GM19397 (cell line): ENCODE measurements around the gene SNAP91.
"Not testable (repeated sequence)": the region's sequence is repeated elsewhere in the genome, so short reads cannot be mapped to it uniquely, and the experiment has no call there.

Experiments used
- ATAC-seq: cut with Tn5 transposase; IDR thresholded peaks from one replicate; pipeline ENCODE4 v1.9.1; 2021; ENCODE audit warnings: mild to moderate bottlenecking, moderate library complexity; ENCODE audit not compliant: unreplicated experiment

SNAP91 gene

GRCh38 chr6:83551748-83552147 is 157.2 kb downstream of the SNAP91 start:
- not testable (repeated sequence) for ATAC-seq

GRCh38 chr6:83550482-83550881 is 158.4 kb downstream of the SNAP91 start:
- ATAC-seq: not testable (repeated sequence)

GRCh38 chr6:83546636-83547035 is 162.3 kb downstream of the SNAP91 start:
- ATAC-seq: no peak

DNA sequence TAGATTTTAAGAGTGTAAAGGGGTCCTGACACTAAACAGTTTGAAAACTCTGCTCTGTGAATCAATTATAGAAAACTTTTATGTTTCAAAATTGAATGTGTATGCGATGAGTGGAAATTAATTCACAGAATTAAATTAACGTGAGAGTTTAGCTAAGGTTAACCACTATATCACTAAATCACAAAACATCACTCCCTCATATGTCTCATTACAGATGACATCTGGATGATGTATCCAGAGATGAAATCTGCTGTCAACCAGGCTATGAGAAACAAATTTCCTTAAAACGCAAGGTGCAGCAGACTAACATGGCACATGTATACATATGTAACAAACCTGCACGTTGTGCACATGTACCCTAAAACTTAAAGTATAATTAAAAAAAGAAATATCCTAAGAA is 169.2 kb downstream of the SNAP91 start:
- ATAC-seq: no peak

DNA sequence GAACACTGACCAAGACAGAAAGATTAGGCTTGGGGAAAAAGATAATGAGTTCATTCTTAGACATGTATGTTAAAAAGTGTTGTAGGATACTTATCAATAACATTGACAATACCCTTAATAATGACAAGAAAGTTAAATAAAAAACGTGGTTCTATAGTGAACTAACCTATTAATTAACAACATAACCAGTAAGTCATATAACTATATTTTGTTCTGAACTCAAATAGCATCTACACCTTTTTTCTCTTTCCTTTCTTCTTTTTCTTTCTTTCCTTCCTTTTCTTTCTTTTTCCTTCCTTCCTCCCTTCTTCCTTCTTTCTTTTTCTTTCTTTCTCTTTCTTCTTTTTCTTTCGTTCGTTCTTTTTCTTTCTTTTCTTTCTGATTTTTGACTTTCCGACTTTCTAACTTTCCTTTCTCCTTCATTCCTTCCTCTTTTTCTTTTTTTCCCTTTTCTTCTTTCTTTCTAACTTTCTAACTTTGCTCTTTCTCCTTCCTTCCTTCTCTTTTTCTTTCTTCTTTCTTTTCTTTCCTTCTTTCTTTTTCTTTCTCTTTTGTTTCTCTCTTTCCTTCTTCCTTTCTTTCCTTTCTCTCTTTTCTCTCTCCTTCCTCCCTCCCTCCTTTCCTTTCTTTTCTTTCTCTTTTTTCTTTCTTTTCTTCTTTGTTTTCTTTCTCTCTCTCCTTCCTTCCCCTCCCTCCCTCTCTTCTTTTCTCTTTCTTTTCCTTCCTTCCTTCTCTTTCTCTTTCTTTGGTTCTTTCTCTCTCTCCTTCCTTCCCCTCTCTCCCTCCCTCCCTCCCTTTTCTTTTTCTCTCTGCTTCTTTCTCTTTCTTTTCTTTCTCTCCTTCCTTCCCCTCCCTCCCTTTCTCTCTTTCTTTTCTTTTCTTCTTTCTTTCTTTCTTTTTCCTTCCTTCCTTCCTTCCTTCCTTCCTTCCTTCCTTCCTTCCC is 172.0 kb downstream of the SNAP91 start:
- no peak for ATAC-seq

DNA sequence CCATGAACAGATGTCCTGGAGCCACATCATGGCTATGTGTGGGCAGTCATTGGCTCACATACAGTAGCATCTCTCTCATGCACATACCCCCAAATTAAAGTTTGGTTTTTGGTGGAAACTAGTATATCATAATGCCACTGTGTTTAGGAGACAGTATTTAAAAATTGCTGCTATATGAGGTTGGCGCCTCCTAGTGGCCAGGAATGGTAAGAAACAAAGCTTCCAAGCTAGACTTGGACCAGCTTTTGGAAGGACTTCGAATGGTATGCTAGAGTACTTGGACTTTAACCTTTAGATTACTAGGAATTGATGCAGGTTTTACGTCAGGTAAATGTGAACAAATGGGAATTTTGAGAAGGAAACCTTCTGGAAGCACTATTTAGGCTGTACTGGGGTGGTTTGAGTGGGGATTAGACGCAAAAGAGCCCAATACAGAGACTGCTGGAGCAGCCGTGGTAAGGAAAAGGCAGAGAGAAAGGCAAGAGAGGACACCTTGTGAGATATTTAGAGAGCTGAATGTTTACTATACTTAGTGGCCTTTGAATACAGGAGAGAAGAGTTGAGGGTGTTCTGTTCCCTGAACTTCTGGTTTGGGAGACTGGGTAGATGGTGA is 172.8 kb downstream of the SNAP91 start:
- ATAC-seq: peak; percentile 90

- ATAC-seq: no peak
Observed at GRCh38 chr6:83518816-83519480, 190.0 kb downstream of the SNAP91 start.

- ATAC-seq: no peak
Observed at GRCh38 chr6:83517500-83517899, 191.4 kb downstream of the SNAP91 start.

DNA sequence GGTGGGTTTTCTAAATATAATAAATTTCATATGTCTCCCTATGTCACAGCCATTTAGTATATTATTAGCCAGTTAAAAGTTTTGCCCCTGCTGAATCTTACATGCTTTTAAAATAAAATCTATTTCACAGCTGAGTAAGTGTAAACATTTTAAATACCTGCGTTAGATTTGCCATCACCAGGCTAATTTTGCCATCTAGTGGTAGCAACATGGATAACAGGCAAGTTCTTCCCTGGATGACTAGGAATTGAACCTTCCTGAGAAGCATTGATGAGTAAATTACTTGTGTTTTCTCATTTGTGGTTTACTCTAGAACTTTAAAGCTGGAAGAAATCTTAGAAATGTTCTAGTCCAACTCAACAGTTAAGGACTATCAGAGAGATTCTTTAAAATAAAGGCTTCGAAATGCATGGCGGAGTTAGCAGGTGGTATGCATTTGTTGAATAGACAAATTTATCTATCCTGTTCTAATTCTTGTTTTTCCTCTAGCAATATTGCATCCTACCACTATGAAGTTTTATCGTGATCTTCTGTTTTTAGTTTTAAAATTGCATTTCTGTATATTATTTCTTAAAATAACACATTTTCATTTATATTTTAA is 193.9 kb downstream of the SNAP91 start:
- no peak for ATAC-seq

- no peak for ATAC-seq
Observed at GRCh38 chr6:83514466-83514865, 194.4 kb downstream of the SNAP91 start.

DNA sequence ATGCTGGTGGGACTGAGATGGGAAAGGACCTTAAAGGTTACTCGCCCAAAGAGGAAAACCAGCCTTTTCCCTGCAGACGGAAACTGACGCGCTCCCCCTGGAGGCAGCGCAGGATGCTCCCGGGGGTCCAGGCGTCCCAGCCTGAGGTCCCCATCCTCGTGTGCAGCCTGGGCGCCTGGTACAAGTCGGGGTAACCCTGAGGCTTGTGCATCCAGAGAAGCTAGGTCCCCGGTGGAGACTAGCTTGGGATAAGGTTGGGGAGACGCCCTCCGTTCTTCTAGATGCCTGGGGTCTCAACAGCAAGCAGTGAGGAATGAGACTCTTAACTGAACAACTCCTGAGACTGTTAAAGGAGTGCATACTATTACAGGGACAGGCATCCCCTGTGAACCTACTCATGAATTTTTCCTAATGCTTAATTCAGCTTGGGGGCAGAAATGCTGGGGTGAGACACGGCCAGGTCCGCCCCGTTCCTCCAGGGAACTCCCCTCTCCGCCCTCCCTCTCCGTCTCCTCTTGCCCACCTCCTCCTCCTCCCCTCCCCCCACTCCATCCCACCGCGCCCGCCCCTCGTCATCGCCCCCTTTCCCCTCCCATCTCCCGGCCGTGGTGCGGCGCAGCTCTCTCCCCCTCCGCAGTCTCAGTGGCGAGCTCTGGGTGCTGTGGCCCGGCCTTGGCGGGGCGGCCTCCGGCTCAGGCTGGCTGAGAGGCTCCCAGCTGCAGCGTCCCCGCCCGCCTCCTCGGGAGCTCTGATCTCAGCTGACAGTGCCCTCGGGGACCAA is 196.8 kb downstream of the SNAP91 start, which contains the start of gene PRSS35:
Gene PRSS35 (plus strand): TSS at position 634 of the 781 bp plus-strand sequence. CDS start 10,908 bp downstream, outside the sequence.
- ATAC-seq: peak; percentile 55

DNA sequence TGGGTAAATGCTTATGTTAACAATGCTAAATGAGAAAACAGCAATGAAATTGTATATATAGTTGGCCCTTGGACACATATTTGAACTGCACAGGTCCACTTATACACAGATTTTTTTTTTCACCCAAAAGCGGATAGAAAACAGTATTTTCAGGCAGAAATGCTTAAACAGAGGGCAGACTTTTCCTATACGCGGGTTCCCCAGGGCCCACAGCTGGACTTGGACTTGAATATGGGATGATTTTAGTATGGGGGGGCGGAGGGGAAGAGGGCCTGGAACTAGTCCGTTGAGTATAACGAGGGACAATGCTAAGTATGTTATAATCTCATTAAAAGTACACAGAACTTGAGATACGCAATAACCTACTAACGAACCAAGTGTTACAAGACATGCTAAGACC is 197.6 kb downstream of the SNAP91 start:
- no peak for ATAC-seq

GRCh38 chr6:83510791-83511190 is 198.1 kb downstream of the SNAP91 start:
- ATAC-seq: no peak

DNA sequence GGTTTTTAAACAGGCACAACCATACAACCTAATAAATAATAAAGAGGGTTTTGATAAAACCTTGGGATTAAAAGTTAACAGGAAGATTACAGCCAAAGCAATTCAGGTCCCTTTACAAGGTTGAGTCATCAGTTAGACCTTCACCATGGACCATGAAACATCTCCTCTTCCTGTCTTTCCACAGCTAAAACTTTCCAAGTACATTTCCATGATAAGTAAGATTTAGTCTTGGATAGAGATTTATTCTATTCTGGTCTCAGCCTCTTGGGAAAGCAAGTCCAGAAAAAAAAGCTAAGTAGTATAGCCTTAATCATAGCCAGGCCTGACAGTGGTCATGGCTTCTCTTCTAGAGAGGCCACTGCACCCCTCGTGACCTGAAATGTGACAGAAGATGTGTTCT is 199.5 kb downstream of the SNAP91 start:
- ATAC-seq: no peak

DNA sequence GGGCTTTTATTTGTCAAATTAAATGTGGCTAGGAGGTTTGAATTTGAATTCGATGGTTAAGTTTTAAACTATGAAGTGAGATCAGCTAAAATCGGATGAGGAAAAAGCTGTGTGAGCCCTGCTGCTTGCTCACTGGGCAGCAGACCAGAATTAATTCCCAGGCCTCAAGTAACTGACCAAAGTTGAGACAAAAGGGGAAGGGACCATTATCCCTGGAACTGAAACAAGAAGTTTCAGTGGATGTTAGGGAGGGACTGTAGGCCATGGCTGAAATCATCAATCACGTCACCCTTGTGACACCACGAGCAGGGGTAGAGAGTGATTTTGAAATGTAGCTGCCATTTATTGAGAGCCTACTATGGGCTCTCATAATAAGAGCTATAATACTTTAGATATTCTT is 203.5 kb downstream of the SNAP91 start:
- ATAC-seq: no peak
